CD8-positive, alpha-beta memory T cell (primary cell): ENCODE results near the gene PHACTR2. TPM values are rescaled to one million over a fixed set of nuclear protein-coding genes. Genes with fewer than 3 reads are reported as not detected.
"Not testable (repeated sequence)": the region's sequence is repeated elsewhere in the genome, so short reads cannot be mapped to it uniquely, and the experiment has no call there.

ENCODE experiments used
- CTCF ChIA-PET: fragments of 350-600 bp; sonication (Branson Sonifier 250); formaldehyde crosslinking; loops from one replicate; lab custom pipeline; 2021; ENCODE audit warnings: antibody characterized with exemption; lab: Charles Lee
- POLR2A ChIA-PET: fragments of 350-600 bp; sonication (Branson Sonifier 250); formaldehyde crosslinking; loops from one replicate; lab custom pipeline; 2021; ENCODE audit warnings: antibody characterized with exemption; lab: Charles Lee
- DNase-seq, 5 donors: peaks; one replicate each; pipeline versions ENCODE4 v3.0.0 to v3.0.0-alpha.2; 2020 to 2022; ENCODE audit warnings: mixed read lengths in 1 of 5
- H3K27ac ChIP-seq: one replicate; pipeline ENCODE4 v1.7.0; 2013; ENCODE audit warnings: low read depth, mild to moderate bottlenecking, low read length, moderate library complexity
- H3K27me3 ChIP-seq: 2 replicates; pipeline ENCODE4 v1.7.0; 2013; ENCODE audit warnings: low read length, mild to moderate bottlenecking; ENCODE audit not compliant: insufficient read depth, poor library complexity, severe bottlenecking
- H3K36me3 ChIP-seq: 2 replicates; pipeline ENCODE4 v1.7.0; 2013; ENCODE audit warnings: mild to moderate bottlenecking, low read length, moderate library complexity; ENCODE audit not compliant: insufficient read depth
- H3K4me1 ChIP-seq: 2 replicates; pipeline ENCODE4 v1.7.0; 2013; ENCODE audit warnings: mild to moderate bottlenecking, low read length, moderate library complexity; ENCODE audit not compliant: insufficient read depth
- H3K4me3 ChIP-seq: 2 replicates; pipeline ENCODE4 v1.7.0; 2013; ENCODE audit warnings: mild to moderate bottlenecking, low read length
- H3K9me3 ChIP-seq: 2 replicates; pipeline ENCODE4 v1.7.0; 2013; ENCODE audit warnings: mild to moderate bottlenecking, low read length
- H3K27ac Mint-ChIP-seq, 8 donors: one replicate each; pipeline ENCODE4 v1.8.0; 2020 to 2021; ENCODE audit warnings: mixed read lengths in 8 of 8, mild to moderate bottlenecking in 6 of 8, inconsistent platforms in 3 of 8, moderate library complexity in 3 of 8
- H3K27me3 Mint-ChIP-seq, 2 donors: one replicate each; pipeline ENCODE4 v1.8.0; 2020 to 2021; ENCODE audit warnings: mixed read lengths in 2 of 2, mild to moderate bottlenecking in 1 of 2, moderate library complexity in 1 of 2
- H3K36me3 Mint-ChIP-seq, 3 donors: one replicate each; pipeline ENCODE4 v1.8.0; 2020 to 2021; ENCODE audit warnings: mixed read lengths in 3 of 3, inconsistent platforms in 1 of 3, mild to moderate bottlenecking in 1 of 3
- H3K4me1 Mint-ChIP-seq, 3 donors: one replicate each; pipeline ENCODE4 v1.8.0; 2020 to 2021; ENCODE audit warnings: mixed read lengths in 3 of 3, inconsistent platforms in 1 of 3, mild to moderate bottlenecking in 1 of 3
- H3K4me3 Mint-ChIP-seq, 7 donors: one replicate each; pipeline ENCODE4 v1.8.0; 2020 to 2021; ENCODE audit warnings: mixed read lengths in 7 of 7, mild to moderate bottlenecking in 6 of 7, moderate library complexity in 4 of 7, inconsistent platforms in 2 of 7
- H3K9me3 Mint-ChIP-seq, 5 donors: one replicate each; pipeline ENCODE4 v1.8.0; 2020 to 2022; ENCODE audit warnings: mixed read lengths in 5 of 5, mild to moderate bottlenecking in 3 of 5, moderate library complexity in 2 of 5, inconsistent platforms in 1 of 5
- polyA plus RNA-seq: library from polyadenylated mRNA; unstranded; fragments of 300-500 nt; fragmentation: Illumina TruSeq; gene quantifications from one replicate; pipeline ENCODE4 v1.2.3, GENCODE V29; 2021
- total RNA-seq, 2 experiments: library from RNA; stranded (reverse); gene quantifications; one replicate each; pipeline ENCODE4 v1.2.3, GENCODE V29; 2021

PHACTR2 gene
- total and polyA plus RNA-seq, 3 experiments from 2014 or later: 27.8 to 42.1 (median 29.1) TPM

DNA sequence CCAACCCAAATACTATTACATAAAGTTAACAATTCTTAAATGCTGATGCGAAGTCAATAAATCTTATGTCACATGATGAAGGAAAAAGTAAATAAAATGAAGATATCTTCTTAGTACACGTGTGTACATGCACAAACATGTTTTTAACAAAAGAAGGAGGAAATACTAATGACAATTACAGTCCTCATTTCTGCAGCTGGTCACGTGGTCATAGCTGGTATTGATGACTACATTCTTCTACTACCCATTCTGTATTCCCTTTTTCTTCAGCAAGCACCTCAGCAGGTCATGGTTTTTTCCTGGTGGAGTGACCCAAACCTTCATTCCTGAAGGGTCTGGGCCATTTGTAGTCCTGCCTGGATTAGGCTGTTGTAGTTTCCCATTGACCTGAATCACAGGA lies 191.0 kb downstream of the PHACTR2 start:
- H3K27me3 ChIP-seq, H3K27me3 Mint-ChIP-seq, H3K9me3 ChIP-seq, DNase-seq, H3K27ac ChIP-seq, H3K36me3 ChIP-seq, CTCF ChIA-PET, H3K4me3 ChIP-seq, H3K4me1 ChIP-seq, H3K4me3 Mint-ChIP-seq, POLR2A ChIA-PET, H3K9me3 Mint-ChIP-seq: not testable (repeated sequence)
- H3K27ac Mint-ChIP-seq: peak overlapping the region in 1 of 8 donors; percentile 1
- peaks cover 11 to 18% (median 17%) of the 10 kb centered on the region in 3 donors for H3K36me3 Mint-ChIP-seq
- H3K4me1 Mint-ChIP-seq: peaks cover 6 to 20% (median 16%) of the 10 kb centered on the region in 3 donors

DNA sequence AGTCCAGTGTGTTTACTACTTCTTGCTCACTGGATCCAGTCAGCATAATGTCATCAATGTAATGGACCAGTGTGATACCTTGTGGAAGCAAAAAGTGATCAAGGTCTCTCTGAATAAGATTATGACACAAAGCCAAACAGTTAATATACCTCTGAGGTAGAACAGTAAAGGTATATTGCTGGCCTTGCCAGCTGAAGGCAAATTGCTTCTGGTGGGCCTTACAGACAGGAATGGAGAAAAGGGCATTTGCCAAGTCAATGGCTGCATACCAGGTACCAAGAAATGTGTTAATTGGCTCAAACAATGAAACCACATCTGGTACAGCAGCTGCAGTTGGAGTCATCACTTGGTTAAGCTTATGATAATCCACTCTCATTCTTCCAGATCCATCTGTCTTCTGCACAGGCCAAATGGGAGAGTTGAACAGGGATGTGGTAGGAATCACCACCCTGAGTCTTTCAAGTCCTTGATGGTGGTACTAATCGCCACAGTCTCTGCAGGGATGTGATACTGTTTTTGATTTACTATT lies 193.5 kb downstream of the PHACTR2 start:
- DNase-seq, H3K9me3 Mint-ChIP-seq, CTCF ChIA-PET, H3K27me3 ChIP-seq, H3K27me3 Mint-ChIP-seq, POLR2A ChIA-PET, H3K27ac ChIP-seq, H3K4me3 Mint-ChIP-seq, H3K4me3 ChIP-seq, H3K9me3 ChIP-seq, H3K4me1 ChIP-seq, H3K36me3 ChIP-seq: not testable (repeated sequence)
- Mint-ChIP-seq H3K36me3 (peaks cover 1 to 16% (median 10%) of the 10 kb centered on the region in 3 donors), H3K4me1 (peaks cover 6 to 20% (median 16%) of the 10 kb centered on the region in 3 donors), H3K27ac (peak overlapping the region in 1 of 8 donors; percentile 85)

DNA sequence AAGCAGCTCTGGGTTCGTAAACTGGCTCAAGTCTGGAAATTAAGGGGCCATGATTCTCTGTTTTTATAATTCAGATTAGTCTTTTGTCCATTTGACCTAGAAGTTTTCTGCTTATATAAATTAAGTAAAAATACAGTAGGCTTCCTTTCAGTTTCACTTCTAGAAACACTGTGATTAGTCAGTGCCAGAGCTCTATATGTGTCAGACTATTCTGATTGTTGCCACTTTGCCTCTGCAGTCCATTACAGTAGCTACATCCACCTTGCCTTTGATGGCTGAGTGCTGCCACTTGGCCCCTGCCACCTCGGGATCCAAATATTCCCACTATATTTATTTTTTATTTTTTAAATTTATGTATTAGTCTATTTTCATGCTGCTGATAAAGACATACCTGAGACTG lies 194.4 kb downstream of the PHACTR2 start:
- Histone ChIP-seq H3K27ac (no peak overlapping the region), H3K36me3 (no peaks in the 10 kb centered on the region), H3K9me3 (no peaks in the 10 kb centered on the region), H3K4me1 (no peaks in the 10 kb centered on the region), H3K27me3 (no peaks in the 10 kb centered on the region), H3K4me3 (no peak overlapping the region)
- Mint-ChIP-seq H3K9me3 (peaks cover 0 to 4% (median 3%) of the 10 kb centered on the region in 5 donors), H3K36me3 (peaks cover 0 to 16% (median 10%) of the 10 kb centered on the region in 3 donors), H3K4me1 (peaks cover 6 to 20% (median 16%) of the 10 kb centered on the region in 3 donors), H3K27ac (no peak overlapping the region), H3K4me3 (peak overlapping the region in 1 of 7 donors; percentile 16), H3K27me3 (no peaks in the 10 kb centered on the region)
- CTCF ChIA-PET: no interaction called here
- POLR2A ChIA-PET: no interaction called here
- DNase-seq: no peak

DNA sequence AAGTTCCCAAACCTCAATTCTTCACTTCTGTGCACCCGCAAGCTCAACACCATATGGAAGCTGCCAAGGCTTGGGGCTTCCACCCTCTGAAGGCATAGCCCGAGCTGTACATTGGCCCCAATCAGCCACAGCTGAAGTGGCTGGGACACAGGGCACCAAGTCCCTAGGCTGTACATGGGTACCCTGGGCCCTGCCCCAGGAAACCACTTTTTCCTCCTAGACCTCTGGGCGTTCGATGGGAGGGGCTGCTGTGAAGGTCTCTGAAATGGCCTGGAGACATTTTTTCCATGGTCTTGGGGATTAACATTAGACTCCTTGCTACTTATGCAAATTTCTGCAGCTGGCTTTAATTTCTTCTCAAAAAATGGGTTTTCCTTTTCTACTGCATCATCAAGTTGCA lies 195.8 kb downstream of the PHACTR2 start:
- H3K27me3 ChIP-seq, H3K36me3 ChIP-seq, DNase-seq, H3K9me3 Mint-ChIP-seq, POLR2A ChIA-PET, H3K4me3 ChIP-seq, H3K4me3 Mint-ChIP-seq, H3K27ac ChIP-seq, H3K27me3 Mint-ChIP-seq, H3K9me3 ChIP-seq, CTCF ChIA-PET, H3K4me1 ChIP-seq: not testable (repeated sequence)
- Mint-ChIP-seq H3K36me3 (peaks cover 0 to 18% (median 9%) of the 10 kb centered on the region in 3 donors), H3K27ac (peak overlapping the region in 1 of 8 donors; percentile 47), H3K4me1 (peaks cover 6 to 20% (median 16%) of the 10 kb centered on the region in 3 donors)

DNA sequence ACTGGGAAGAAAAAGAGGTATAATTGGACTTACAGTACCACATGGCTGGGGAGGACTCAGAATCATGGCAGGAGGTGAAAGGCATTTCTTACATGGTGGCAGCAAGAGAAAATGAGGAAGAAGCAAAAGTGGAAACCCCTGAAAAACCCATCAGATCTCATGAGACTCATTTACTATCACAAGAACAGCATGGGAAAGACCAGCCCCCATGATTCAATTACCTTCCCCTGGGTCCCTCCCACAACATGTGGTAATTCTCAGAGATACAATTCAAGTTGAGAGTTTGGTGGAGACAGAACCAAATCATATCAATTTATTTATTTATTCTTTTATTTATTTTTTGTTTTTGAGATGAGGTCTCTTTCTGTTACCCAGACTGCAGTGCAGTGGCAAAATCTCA lies 196.7 kb downstream of the PHACTR2 start:
- H3K4me1 ChIP-seq, CTCF ChIA-PET, H3K27ac ChIP-seq, H3K9me3 ChIP-seq, H3K27me3 ChIP-seq, H3K9me3 Mint-ChIP-seq, H3K36me3 ChIP-seq, DNase-seq, H3K4me3 Mint-ChIP-seq, POLR2A ChIA-PET, H3K27ac Mint-ChIP-seq, H3K27me3 Mint-ChIP-seq, H3K4me3 ChIP-seq: not testable (repeated sequence)
- H3K4me1 Mint-ChIP-seq: peaks cover 6 to 20% (median 16%) of the 10 kb centered on the region in 3 donors
- peaks cover 0 to 24% (median 8%) of the 10 kb centered on the region in 3 donors for H3K36me3 Mint-ChIP-seq

DNA sequence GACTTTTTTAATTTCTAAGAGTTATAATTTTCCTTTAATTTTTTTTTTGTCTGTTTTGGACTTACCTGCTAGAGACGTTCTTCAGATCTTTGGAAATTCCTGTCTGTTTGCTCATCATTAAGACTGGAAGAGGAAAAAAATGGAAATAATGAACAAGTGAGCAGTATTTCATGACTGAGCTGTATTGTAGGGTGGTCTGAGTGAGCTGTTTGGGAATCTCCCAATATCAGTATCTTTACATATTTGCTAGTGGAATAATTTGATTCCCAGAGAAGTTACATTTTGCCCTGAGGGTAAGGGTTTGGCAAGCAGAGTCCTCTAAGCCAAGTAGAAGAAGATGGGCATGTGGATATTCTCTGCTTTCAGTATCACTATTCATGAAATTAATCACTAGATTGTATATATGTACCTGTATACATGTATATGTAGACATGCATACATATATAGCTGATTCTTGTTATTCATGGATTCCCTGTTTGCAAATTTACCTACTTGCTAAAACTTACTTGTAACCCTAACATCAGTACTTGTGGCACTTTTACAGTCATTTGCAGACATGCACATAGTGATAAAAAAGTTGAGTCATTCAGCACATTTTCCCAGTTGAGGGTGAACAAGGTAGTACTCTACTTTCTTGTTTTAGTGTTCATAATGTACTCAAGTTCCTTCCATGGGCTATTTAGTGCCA lies 200.0 kb downstream of the PHACTR2 start:
- H3K27ac Mint-ChIP-seq: no peak overlapping the region

DNA sequence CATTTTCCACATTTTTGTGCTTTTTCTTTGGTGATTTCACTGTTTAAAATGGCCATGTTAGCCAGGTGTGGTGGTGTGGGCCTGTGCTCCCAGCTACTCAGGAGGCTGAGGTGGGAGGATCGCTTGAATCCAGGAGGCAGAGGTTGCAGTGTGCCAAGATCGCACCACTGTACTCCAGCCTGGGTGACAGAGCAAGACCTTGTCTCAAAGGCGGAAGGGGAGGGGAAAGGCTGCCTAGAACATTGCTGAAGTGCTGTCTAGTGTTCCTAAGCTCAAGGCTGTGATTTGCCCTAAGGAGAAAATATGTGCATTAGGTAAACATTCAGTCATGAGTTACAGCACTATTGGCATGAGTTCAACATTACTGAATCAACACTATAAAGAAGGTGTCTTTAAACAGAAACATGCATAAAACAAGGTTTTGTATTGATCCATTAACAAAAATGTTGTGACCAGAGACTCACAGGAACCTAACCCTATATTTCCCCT lies 200.6 kb downstream of the PHACTR2 start:
- H3K27ac ChIP-seq: no peak overlapping the region
- Mint-ChIP-seq H3K4me3 (no peak overlapping the region), H3K27ac (no peak overlapping the region), H3K4me1 (peaks cover 0 to 3% (median 1%) of the 10 kb centered on the region in 3 donors), H3K36me3 (peaks cover 0 to 24% (median 8%) of the 10 kb centered on the region in 3 donors), H3K9me3 (peaks cover 0 to 8% (median 4%) of the 10 kb centered on the region in 5 donors), H3K27me3 (no peaks in the 10 kb centered on the region)
- no peaks in the 10 kb centered on the region for H3K36me3 ChIP-seq
- DNase-seq: no peak
- no peaks in the 10 kb centered on the region for H3K27me3 ChIP-seq
- no peak overlapping the region for H3K4me3 ChIP-seq
- POLR2A ChIA-PET: no interaction called here
- H3K9me3 ChIP-seq: no peaks in the 10 kb centered on the region
- CTCF ChIA-PET: no interaction called here
- H3K4me1 ChIP-seq: no peaks in the 10 kb centered on the region

More for the DNA sequence above, 200.0 kb downstream of the PHACTR2 start:
- Histone ChIP-seq H3K27me3 (no peaks in the 10 kb centered on the region), H3K4me1 (no peaks in the 10 kb centered on the region), H3K36me3 (no peaks in the 10 kb centered on the region), H3K9me3 (no peaks in the 10 kb centered on the region), H3K27ac (no peak overlapping the region), H3K4me3 (no peak overlapping the region)
- Mint-ChIP-seq H3K4me3 (no peak overlapping the region), H3K36me3 (peaks cover 0 to 24% (median 8%) of the 10 kb centered on the region in 3 donors), H3K9me3 (peaks cover 0 to 8% (median 4%) of the 10 kb centered on the region in 5 donors), H3K4me1 (peaks cover 2 to 9% (median 6%) of the 10 kb centered on the region in 3 donors), H3K27me3 (no peaks in the 10 kb centered on the region)
- ChIA-PET POLR2A (no interaction called here), CTCF (no interaction called here)
- DNase-seq: no peak

DNA sequence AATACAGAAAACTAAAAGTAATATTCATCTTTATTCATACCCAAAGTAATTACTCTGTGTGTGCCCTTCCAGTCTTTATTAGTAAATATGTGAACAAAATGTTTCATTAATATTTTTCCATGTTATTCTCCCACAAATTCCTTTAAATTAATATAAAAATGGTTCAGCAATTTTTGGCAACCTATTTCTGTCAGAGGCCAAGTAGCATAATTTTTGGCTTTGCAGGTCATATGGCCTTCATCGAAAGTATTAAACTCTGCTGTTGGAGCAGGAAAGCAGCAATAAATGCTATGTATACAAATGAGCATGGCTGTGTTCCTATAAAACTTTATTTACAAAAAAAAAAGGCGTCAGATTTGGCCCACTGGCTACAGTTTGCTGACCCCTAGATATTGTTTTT lies 202.6 kb downstream of the PHACTR2 start:
- no peak overlapping the region for H3K4me3 Mint-ChIP-seq
- H3K27me3 Mint-ChIP-seq: peaks cover 0 to 1% of the 10 kb centered on the region in 2 donors
- Histone ChIP-seq H3K4me1 (no peaks in the 10 kb centered on the region), H3K4me3 (no peak overlapping the region), H3K27ac (no peak overlapping the region), H3K27me3 (no peaks in the 10 kb centered on the region), H3K36me3 (no peaks in the 10 kb centered on the region), H3K9me3 (no peaks in the 10 kb centered on the region)
- DNase-seq: no peak
- no peaks in the 10 kb centered on the region for H3K4me1 Mint-ChIP-seq
- peaks cover 0 to 7% (median 3%) of the 10 kb centered on the region in 5 donors for H3K9me3 Mint-ChIP-seq
- CTCF ChIA-PET: no interaction called here
- peaks cover 0 to 18% (median 5%) of the 10 kb centered on the region in 3 donors for H3K36me3 Mint-ChIP-seq
- POLR2A ChIA-PET: no interaction called here
- H3K27ac Mint-ChIP-seq: no peak overlapping the region
